DOHH2 (cell line): Measurements from ENCODE around the gene ABCB8.

Source experiments
- H3F3A ChIP-seq: fragments of 200-600 bp; sonication (generic), shearing (Covaris generic); 2 replicates; pipeline ENCODE4 v1.6.0; 2016; ENCODE audit warnings: antibody characterized with exemption, mild to moderate bottlenecking; ENCODE audit not compliant: control insufficient read depth, insufficient read depth
- H3K27ac ChIP-seq: fragments of 200-600 bp; sonication (generic); 2 replicates; pipeline ENCODE4 v1.5.1; 2014; ENCODE audit warnings: low read depth, mild to moderate bottlenecking, low read length, moderate library complexity
- H3K27me3 ChIP-seq: fragments of 200-600 bp; sonication (generic); 2 replicates; pipeline ENCODE4 v1.6.1; 2014; ENCODE audit warnings: mild to moderate bottlenecking, low read length, mixed read lengths; ENCODE audit not compliant: control insufficient read depth
- H3K36me3 ChIP-seq: fragments of 200-600 bp; sonication (generic); 2 replicates; pipeline ENCODE4 v1.6.1; 2014; ENCODE audit warnings: mild to moderate bottlenecking, low read length, moderate library complexity, mixed read lengths; ENCODE audit not compliant: control insufficient read depth
- H3K4me1 ChIP-seq: fragments of 200-600 bp; sonication (generic); 2 replicates; pipeline ENCODE4 v1.6.1; 2014; ENCODE audit warnings: mild to moderate bottlenecking, low read length, mixed read lengths; ENCODE audit not compliant: control insufficient read depth
- H3K4me2 ChIP-seq: fragments of 200-600 bp; sonication (generic); 2 replicates; pipeline ENCODE4 v1.6.0; 2014; ENCODE audit warnings: mild to moderate bottlenecking, low read length, moderate library complexity
- H3K4me3 ChIP-seq: fragments of 200-600 bp; sonication (generic); 2 replicates; pipeline ENCODE4 v1.5.1; 2014; ENCODE audit warnings: mild to moderate bottlenecking, low read length, mixed read lengths
- H3K79me2 ChIP-seq: fragments of 200-600 bp; sonication (generic); 2 replicates; pipeline ENCODE4 v1.6.1; 2014; ENCODE audit warnings: mild to moderate bottlenecking, low read length, mixed read lengths; ENCODE audit not compliant: control insufficient read depth
- H3K9me2 ChIP-seq: fragments of 200-600 bp; sonication (generic); replicated peaks from 2 replicates; pipeline ENCODE4 v1.6.1; 2014; ENCODE audit warnings: mild to moderate bottlenecking, low read length, mixed read lengths; ENCODE audit not compliant: control insufficient read depth
- H3K9me3 ChIP-seq: fragments of 200-600 bp; sonication (generic); 2 replicates; pipeline ENCODE4 v1.6.1; 2014; ENCODE audit warnings: antibody characterized with exemption, low read length, mixed read lengths; ENCODE audit not compliant: control insufficient read depth, insufficient read depth
- H4K20me1 ChIP-seq: fragments of 200-600 bp; sonication (generic); 2 replicates; pipeline ENCODE4 v1.6.0; 2014; ENCODE audit warnings: low read depth, mild to moderate bottlenecking, antibody characterized with exemption, low read length, moderate library complexity; ENCODE audit not compliant: control insufficient read depth, insufficient read depth
- EZH2phosphoT487 ChIP-seq: fragments of 200-600 bp; sonication (generic); IDR thresholded peaks from 2 replicates; pipeline ENCODE4 v1.6.1; 2017; ENCODE audit warnings: borderline replicate concordance, mild to moderate bottlenecking, antibody characterized with exemption, low read length, moderate library complexity, mixed read lengths

Gene ABCB8

GRCh38 chr7:151095123-151095797 lies 67.0 kb downstream of the ABCB8 start:
- Histone ChIP-seq H3F3A (no peaks in the 10 kb centered on the region), H4K20me1 (no peaks in the 10 kb centered on the region), H3K36me3 (no peaks in the 10 kb centered on the region), H3K79me2 (no peaks in the 10 kb centered on the region), H3K27ac (no peak overlapping the region), H3K4me2 (no peak overlapping the region), H3K9me2 (no peaks in the 10 kb centered on the region), H3K4me1 (peaks cover 6% of the 10 kb centered on the region; the same call in 1 of the 2 replicates), H3K4me3 (no peak overlapping the region), H3K27me3 (peaks cover 4% of the 10 kb centered on the region; the same call in 1 of the 2 replicates), H3K9me3 (no peaks in the 10 kb centered on the region)
- no peak for TF ChIP-seq EZH2phosphoT487

GRCh38 chr7:151095828-151096475 lies 67.7 kb downstream of the ABCB8 start:
- H3K36me3 ChIP-seq: no peaks in the 10 kb centered on the region
- H3K79me2 ChIP-seq: no peaks in the 10 kb centered on the region
- no peaks in the 10 kb centered on the region for H3K9me3 ChIP-seq

More at GRCh38 chr7:151095828-151096475, 67.7 kb downstream of the ABCB8 start:
- Histone ChIP-seq H3K9me2 (no peaks in the 10 kb centered on the region), H3K27me3 (peaks cover 4% of the 10 kb centered on the region; the same call in 1 of the 2 replicates), H3K4me3 (no peak overlapping the region), H4K20me1 (0 out of 2 replicates have a peak, but pooled peaks cover 2% of the 10 kb centered on the region), H3K4me1 (peaks cover 6% of the 10 kb centered on the region; the same call in 1 of the 2 replicates), H3F3A (no peaks in the 10 kb centered on the region), H3K27ac (no peak overlapping the region), H3K4me2 (no peak overlapping the region)
- TF ChIP-seq EZH2phosphoT487: no peak
